Spleen (tissue), 11 donors: ENCODE results near the gene AP3B1. TPM values are rescaled to one million over a fixed set of nuclear protein-coding genes. Genes with fewer than 3 reads are reported as not detected.

Experiments
- DNase-seq: peaks from one replicate; pipeline ENCODE4 v3.0.0-alpha.2; 2020
- H3K27ac ChIP-seq, 8 donors: fragments of 200-600 bp; sonication (generic) in 7 of 8; 1 replicate in 4 of 8; 2 replicates in 4 of 8; pipeline versions ENCODE4 v1.5.0 to v1.8.0; 2016 to 2021; ENCODE audit warnings: inconsistent platforms in 4 of 8, mild to moderate bottlenecking in 4 of 8, moderate library complexity in 1 of 8
- H3K27me3 ChIP-seq, 7 donors: fragments of 200-600 bp; sonication (generic) in 6 of 7; replicated peaks in 1 of 7; 1 replicate in 4 of 7; 2 replicates in 3 of 7; pipeline versions ENCODE4 v1.5.0 to v1.8.0; 2016 to 2021; ENCODE audit warnings: inconsistent platforms in 3 of 7, mild to moderate bottlenecking in 1 of 7
- H3K36me3 ChIP-seq, 6 donors: fragments of 200-600 bp; sonication (generic) in 5 of 6; 1 replicate in 4 of 6; 2 replicates in 2 of 6; pipeline versions ENCODE4 v1.5.0 to v1.8.0; 2016 to 2021; ENCODE audit warnings: inconsistent platforms in 2 of 6
- H3K4me1 ChIP-seq, 6 donors: fragments of 200-600 bp; sonication (generic) in 5 of 6; 1 replicate in 3 of 6; 2 replicates in 3 of 6; pipeline versions ENCODE4 v1.5.0 to v1.8.0; 2016 to 2021; ENCODE audit warnings: inconsistent platforms in 3 of 6
- H3K4me3 ChIP-seq, 8 donors: fragments of 200-600 bp; sonication (generic) in 7 of 8; 1 replicate in 4 of 8; 2 replicates in 4 of 8; pipeline versions ENCODE4 v1.5.0 to v1.8.0; 2016 to 2021; ENCODE audit warnings: inconsistent platforms in 4 of 8, mild to moderate bottlenecking in 4 of 8, moderate library complexity in 2 of 8
- H3K9me3 ChIP-seq, 8 donors: fragments of 200-600 bp; sonication (generic) in 7 of 8; 1 replicate in 4 of 8; 2 replicates in 4 of 8; pipeline versions ENCODE4 v1.5.0 to v1.8.0; 2016 to 2021; ENCODE audit warnings: inconsistent platforms in 4 of 8
- POLR2A ChIP-seq, 3 donors: fragments of 450-650 bp; IDR thresholded peaks; one replicate each; pipeline ENCODE4 v1.5.1; 2017; ENCODE audit warnings: antibody characterized with exemption in 3 of 3, mild to moderate bottlenecking in 1 of 3
- POLR2AphosphoS5 ChIP-seq, 3 donors: sonication (generic); formaldehyde crosslinking; IDR thresholded peaks; one replicate each; pipeline ENCODE4 v1.5.1; 2017; ENCODE audit warnings: antibody characterized with exemption in 3 of 3
- WGBS, 5 donors: extraction: QIAGEN DNeasy Blood & Tissue Kit in 3 of 5; methylation state at CpG; one replicate each; pipeline versions ENCODE4 v1.1.5 to v1.1.7; 2013 to 2018; 5-methylcytosine and 5-hydroxymethylcytosine counted together
- intact Hi-C: fragments of 100-400 bp; cut with DNase I; formaldehyde crosslinking; loops from one replicate; pipeline ENCODE4 v1.15.0; 2023; ENCODE audit warnings: low total_unique reads
- polyA plus RNA-seq, 3 donors: library from polyadenylated mRNA; stranded (reverse); fragments of 200-250 nt; gene quantifications; one replicate each; pipeline ENCODE4 v1.2.1, GENCODE V29; 2013
- total RNA-seq, 7 donors: library from RNA; depleted of rRNA in 3 of 7; stranded (reverse); fragments of >200 nt in 3 of 7; fragmentation: NEBNext Ultra II Directional in 4 of 7; extraction: Animal tissue kit (Norgen Biotek cat#: 25700) in 4 of 7; gene quantifications; one replicate each; pipeline versions ENCODE4 v1.1.0 to v1.2.1, GENCODE V29; 2016 to 2021
- TF ChIP-seq, protein P1 (sequence below), 11 experiments: fragments of 200-600 bp in 7 of 11; fragments of 450-650 bp in 4 of 11; sonication (generic) in 4 of 11; IDR thresholded peaks in 8 of 11; conservative IDR thresholded peaks in 3 of 11; 1 replicate in 7 of 11; 2 replicates in 4 of 11; pipeline versions ENCODE4 v1.4.0 to v1.8.0; 2016 to 2021; ENCODE audit warnings: antibody characterized with exemption in 11 of 11, inconsistent platforms in 4 of 11, mild to moderate bottlenecking in 1 of 11
- donor health status: healthy with polysubstance abuse.
- donor health status: DM: no; HTN: no; CAD: no; lungs with moderate emphysema.
- donor health status: DM: no; HTN: no; CAD: no.
- donor health status: Bipolar disorder and iron deficiency.
- donor health status: healthy.
- donor health status: DM: no; HTN: no; CAD: no.
- donor health status: DM: yes; HTN: yes; CAD: no.

Gene AP3B1
- total and polyA plus RNA-seq, 10 donors: 27.9 to 76.2 (median 48.2) TPM

DNA sequence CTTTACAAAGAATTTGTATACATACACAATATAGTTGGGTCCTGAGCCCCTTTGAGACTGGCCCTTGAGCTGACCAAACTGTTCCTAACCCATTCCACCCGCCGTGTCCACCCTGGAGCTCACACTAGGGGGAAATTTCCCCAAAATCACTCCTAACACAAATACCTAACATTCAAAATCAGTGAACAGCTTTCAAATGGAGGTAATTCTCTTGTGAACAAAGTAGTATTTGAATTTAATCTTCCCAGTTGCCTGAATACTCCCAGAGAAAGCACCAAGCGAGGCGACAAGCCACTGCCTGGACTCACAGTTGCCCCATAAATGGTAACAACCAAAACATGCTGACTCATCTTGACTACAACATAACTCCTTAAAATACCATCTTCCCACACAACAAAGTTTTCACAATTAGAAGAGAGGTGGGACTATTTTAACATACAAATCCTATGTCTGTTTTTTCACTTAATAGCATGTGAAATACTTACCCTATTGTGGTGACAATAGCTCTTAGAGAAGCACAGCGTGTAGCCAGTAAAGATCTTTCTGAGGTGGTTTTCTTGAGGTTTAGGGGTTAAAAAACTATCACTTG is 34.2 kb upstream of the AP3B1 start:
- no peaks in the 10 kb centered on the region for H3K36me3 ChIP-seq
- WGBS, 5 donors: 75 to 92% (median 89%) methylated on average over 5 of the region's 5 CpGs
- peaks cover 0 to 4% (median 0%) of the 10 kb centered on the region in 7 donors for H3K27me3 ChIP-seq
- no peak overlapping the region for H3K27ac ChIP-seq
- DNase-seq: no peak
- H3K4me3 ChIP-seq: no peak overlapping the region
- TF ChIP-seq, protein P1, sequence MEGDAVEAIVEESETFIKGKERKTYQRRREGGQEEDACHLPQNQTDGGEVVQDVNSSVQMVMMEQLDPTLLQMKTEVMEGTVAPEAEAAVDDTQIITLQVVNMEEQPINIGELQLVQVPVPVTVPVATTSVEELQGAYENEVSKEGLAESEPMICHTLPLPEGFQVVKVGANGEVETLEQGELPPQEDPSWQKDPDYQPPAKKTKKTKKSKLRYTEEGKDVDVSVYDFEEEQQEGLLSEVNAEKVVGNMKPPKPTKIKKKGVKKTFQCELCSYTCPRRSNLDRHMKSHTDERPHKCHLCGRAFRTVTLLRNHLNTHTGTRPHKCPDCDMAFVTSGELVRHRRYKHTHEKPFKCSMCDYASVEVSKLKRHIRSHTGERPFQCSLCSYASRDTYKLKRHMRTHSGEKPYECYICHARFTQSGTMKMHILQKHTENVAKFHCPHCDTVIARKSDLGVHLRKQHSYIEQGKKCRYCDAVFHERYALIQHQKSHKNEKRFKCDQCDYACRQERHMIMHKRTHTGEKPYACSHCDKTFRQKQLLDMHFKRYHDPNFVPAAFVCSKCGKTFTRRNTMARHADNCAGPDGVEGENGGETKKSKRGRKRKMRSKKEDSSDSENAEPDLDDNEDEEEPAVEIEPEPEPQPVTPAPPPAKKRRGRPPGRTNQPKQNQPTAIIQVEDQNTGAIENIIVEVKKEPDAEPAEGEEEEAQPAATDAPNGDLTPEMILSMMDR (IDR thresholded peaks at IDR 0.05 in 8 of 11, conservative IDR thresholded peaks at IDR 0.05 in 3 of 11): no peak
- TF ChIP-seq POLR2A (IDR thresholded peaks at IDR 0.05) (no peak), POLR2AphosphoS5 (IDR thresholded peaks at IDR 0.05) (no peak)
- no peaks in the 10 kb centered on the region for H3K4me1 ChIP-seq
- intact Hi-C loops: no loop called here
- no peaks in the 10 kb centered on the region for H3K9me3 ChIP-seq

DNA sequence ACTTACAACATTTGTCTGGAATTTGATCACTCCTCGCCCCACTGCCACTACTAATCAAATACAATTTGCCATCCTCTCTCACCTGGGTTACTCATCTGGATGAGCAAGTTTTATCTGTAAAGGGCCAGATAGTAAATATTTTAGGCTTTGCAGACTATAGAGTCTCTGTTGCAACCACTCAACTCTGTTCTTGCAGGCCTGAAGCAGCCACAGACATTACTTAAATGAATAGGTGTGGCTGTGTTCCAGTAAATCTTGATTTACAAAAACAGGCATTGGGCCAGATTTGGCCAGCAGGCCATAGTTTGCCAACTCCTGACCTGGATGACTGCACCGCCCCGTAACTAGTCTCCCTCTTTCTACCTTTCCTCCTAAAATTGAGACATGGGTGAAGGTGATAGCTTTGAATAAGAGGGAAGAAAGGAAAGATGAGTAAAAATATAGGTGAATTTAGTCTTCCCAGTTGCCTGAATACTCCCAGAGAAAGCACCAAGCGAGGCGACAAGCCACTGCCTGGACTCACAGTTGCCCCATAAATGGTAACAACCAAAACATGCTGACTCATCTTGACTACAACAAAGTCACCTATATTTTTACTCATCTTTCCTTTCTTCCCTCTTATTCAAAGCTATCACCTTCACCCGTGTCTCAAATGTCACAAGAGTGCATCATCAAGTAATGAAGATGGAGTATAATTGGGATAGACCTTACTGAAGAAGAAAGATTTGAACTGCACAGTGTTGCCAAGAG is 33.4 kb upstream of the AP3B1 start:
- H3K27me3 ChIP-seq: peaks cover 0 to 4% (median 0%) of the 10 kb centered on the region in 7 donors
- intact Hi-C loops: no loop called here
- TF ChIP-seq POLR2A (IDR thresholded peaks at IDR 0.05) (no peak), POLR2AphosphoS5 (IDR thresholded peaks at IDR 0.05) (no peak)
- TF ChIP-seq, protein P1 (IDR thresholded peaks at IDR 0.05 in 8 of 11, conservative IDR thresholded peaks at IDR 0.05 in 3 of 11): no peak
- H3K27ac ChIP-seq: no peak overlapping the region
- no peak for DNase-seq
- no peaks in the 10 kb centered on the region for H3K4me1 ChIP-seq
- WGBS, 5 donors: 82 to 91% (median 89%) methylated on average over 6 of the region's 6 CpGs
- H3K36me3 ChIP-seq: no peaks in the 10 kb centered on the region
- H3K4me3 ChIP-seq: no peak overlapping the region
- H3K9me3 ChIP-seq: no peaks in the 10 kb centered on the region

DNA sequence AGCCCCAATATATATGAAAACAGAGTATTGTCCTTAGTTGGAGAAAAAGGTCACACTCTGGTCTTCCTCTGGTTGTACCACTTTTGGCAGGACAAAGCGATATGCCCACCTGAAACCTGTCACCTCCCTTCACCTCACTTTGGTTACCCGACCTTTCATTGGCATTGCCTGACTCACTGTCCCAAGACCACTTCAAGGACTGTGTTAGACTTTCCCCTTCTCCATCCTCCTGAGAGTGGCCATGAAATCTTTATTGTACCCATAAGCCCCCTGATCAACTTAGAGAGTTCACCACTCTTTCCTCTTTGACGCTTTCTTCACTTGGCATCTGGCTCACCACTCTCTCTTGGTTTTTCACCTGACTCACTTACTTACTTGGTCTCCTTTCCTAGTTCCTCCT is 32.4 kb upstream of the AP3B1 start:
- Histone ChIP-seq H3K27ac (no peak overlapping the region), H3K4me3 (no peak overlapping the region), H3K27me3 (peaks cover 0 to 4% (median 0%) of the 10 kb centered on the region in 7 donors), H3K4me1 (no peaks in the 10 kb centered on the region), H3K36me3 (no peaks in the 10 kb centered on the region), H3K9me3 (no peaks in the 10 kb centered on the region)
- no peak for DNase-seq
- 87 to 97% (median 93%) methylated on average over 3 of the region's 3 CpGs for WGBS, 5 donors
- TF ChIP-seq POLR2AphosphoS5 (IDR thresholded peaks at IDR 0.05): no peak
- TF ChIP-seq, protein P1 (IDR thresholded peaks at IDR 0.05 in 8 of 11, conservative IDR thresholded peaks at IDR 0.05 in 3 of 11): no peak
- TF ChIP-seq POLR2A (IDR thresholded peaks at IDR 0.05): no peak
- intact Hi-C loops: no loop called here

DNA sequence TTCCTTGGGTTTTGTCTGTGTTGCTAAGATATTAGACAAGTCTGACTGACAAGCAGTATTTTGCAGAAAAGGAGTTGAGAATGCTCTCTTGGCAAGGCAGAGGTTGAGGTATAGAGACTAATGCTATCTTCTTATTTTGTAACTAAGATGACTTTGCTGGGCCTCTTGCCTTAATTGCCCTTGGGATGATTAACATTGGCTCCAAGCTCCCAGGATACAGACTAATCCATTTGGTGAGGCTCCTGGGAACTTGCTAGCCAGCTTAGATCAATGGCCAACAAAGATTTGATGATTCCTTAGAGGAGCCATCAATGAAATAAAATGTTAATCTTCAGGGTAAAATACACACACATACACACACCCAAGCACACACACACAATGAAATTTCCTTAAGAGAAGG is 28.7 kb upstream of the AP3B1 start:
- no peaks in the 10 kb centered on the region for H3K9me3 ChIP-seq
- no peaks in the 10 kb centered on the region for H3K36me3 ChIP-seq
- TF ChIP-seq, protein P1 (IDR thresholded peaks at IDR 0.05 in 8 of 11, conservative IDR thresholded peaks at IDR 0.05 in 3 of 11): no peak
- TF ChIP-seq POLR2AphosphoS5 (IDR thresholded peaks at IDR 0.05): no peak
- no peak for TF ChIP-seq POLR2A (IDR thresholded peaks at IDR 0.05)
- no peaks in the 10 kb centered on the region for H3K4me1 ChIP-seq
- intact Hi-C loops: no loop called here
- no peak overlapping the region for H3K27ac ChIP-seq
- no peak for DNase-seq
- no peaks in the 10 kb centered on the region for H3K27me3 ChIP-seq
- no peak overlapping the region for H3K4me3 ChIP-seq
